Mesendoderm (in vitro differentiated cells): ENCODE data around the gene BSG.

Experiments
- DNase-seq: peaks from one replicate; pipeline ENCODE4 v3.0.0; 2013
- H2AK5ac ChIP-seq: 2 replicates; pipeline ENCODE4 v1.6.1; 2013; ENCODE audit warnings: low read length, inconsistent platforms
- H2BK120ac ChIP-seq: 2 replicates; pipeline ENCODE4 v1.6.1; 2013; ENCODE audit warnings: low read depth, mild to moderate bottlenecking, low read length, moderate library complexity, mixed read lengths
- H2BK15ac ChIP-seq: replicated peaks from 2 replicates; pipeline ENCODE4 v1.6.1; 2013; ENCODE audit warnings: low read depth, mild to moderate bottlenecking, moderate library complexity
- H2BK5ac ChIP-seq: 2 replicates; pipeline ENCODE4 v1.6.1; 2013; ENCODE audit warnings: low read length, inconsistent platforms
- H3K18ac ChIP-seq: 2 replicates; pipeline ENCODE4 v1.6.1; 2013; ENCODE audit warnings: mild to moderate bottlenecking, low read length, mixed read lengths
- H3K23ac ChIP-seq: one replicate; pipeline ENCODE4 v1.6.1; 2013; ENCODE audit warnings: low read length
- H3K27ac ChIP-seq: 2 replicates; pipeline ENCODE4 v1.5.1; 2013; ENCODE audit warnings: low read depth, mild to moderate bottlenecking, inconsistent platforms, low read length, moderate library complexity
- H3K27me3 ChIP-seq: 2 replicates; pipeline ENCODE4 v1.6.1; 2013; ENCODE audit warnings: low read length, control low read depth, mild to moderate bottlenecking, inconsistent platforms; ENCODE audit not compliant: insufficient read depth, poor library complexity
- H3K36me3 ChIP-seq: 2 replicates; pipeline ENCODE4 v1.6.1; 2013; ENCODE audit warnings: low read length, inconsistent platforms; ENCODE audit not compliant: control insufficient read depth, insufficient read depth
- H3K4ac ChIP-seq: one replicate; pipeline ENCODE4 v1.6.1; 2013; ENCODE audit warnings: low read depth, mild to moderate bottlenecking, low read length, moderate library complexity
- H3K4me1 ChIP-seq: 2 replicates; pipeline ENCODE4 v1.6.1; 2013; ENCODE audit warnings: low read depth, low read length, inconsistent platforms; ENCODE audit not compliant: control insufficient read depth
- H3K4me2 ChIP-seq: 2 replicates; pipeline ENCODE4 v1.6.1; 2013; ENCODE audit warnings: low read length
- H3K4me3 ChIP-seq: 2 replicates; pipeline ENCODE4 v1.5.1; 2013; ENCODE audit warnings: mild to moderate bottlenecking, low read length
- H3K56ac ChIP-seq: one replicate; pipeline ENCODE4 v1.6.1; 2013; ENCODE audit warnings: low read length
- H3K79me1 ChIP-seq: 2 replicates; pipeline ENCODE4 v1.6.1; 2013; ENCODE audit warnings: low read length, inconsistent platforms
- H3K79me2 ChIP-seq: 2 replicates; pipeline ENCODE4 v1.6.1; 2013; ENCODE audit warnings: mild to moderate bottlenecking, low read length; ENCODE audit not compliant: control insufficient read depth, insufficient read depth
- H3K9ac ChIP-seq: 2 replicates; pipeline ENCODE4 v1.6.1; 2013; ENCODE audit warnings: low read length, inconsistent platforms
- H4K5ac ChIP-seq: one replicate; pipeline ENCODE4 v1.6.1; 2013; ENCODE audit warnings: low read length
- H4K8ac ChIP-seq: one replicate; pipeline ENCODE4 v1.6.1; 2013; ENCODE audit warnings: low read depth, mild to moderate bottlenecking, control low read depth, low read length, moderate library complexity
- WGBS: extraction: QIAGEN DNeasy Blood & Tissue Kit; methylation state at CpG from one replicate; pipeline ENCODE4 v1.1.7; 2013; ENCODE audit warnings: low lambda C conversion rate, missing lambda C conversion rate; ENCODE audit not compliant: insufficient coverage; ENCODE audit errors: extremely low coverage; 5-methylcytosine and 5-hydroxymethylcytosine counted together

Gene BSG

GRCh38 chr19:611481-611868 lies 39.1 kb downstream of the BSG start:
- Histone ChIP-seq H3K79me1 (no peaks in the 10 kb centered on the region), H3K27ac (no peak overlapping the region), H3K4ac (no peak overlapping the region), H3K27me3 (no peaks in the 10 kb centered on the region), H4K5ac (no peak overlapping the region), H3K4me3 (no peak overlapping the region), H3K4me1 (no peaks in the 10 kb centered on the region), H3K36me3 (peaks cover 2% of the 10 kb centered on the region), H4K8ac (no peak overlapping the region), H2AK5ac (no peak overlapping the region), H3K4me2 (no peak overlapping the region), H2BK15ac (no peak overlapping the region), H3K56ac (no peak overlapping the region), H2BK5ac (no peak overlapping the region), H2BK120ac (no peak overlapping the region), H3K9ac (no peak overlapping the region), H3K79me2 (no peaks in the 10 kb centered on the region), H3K18ac (no peak overlapping the region), H3K23ac (no peak overlapping the region)
- no CpG with 5 or more reads among the region's 13 CpGs for WGBS
- no peak for DNase-seq

- no peaks in the 10 kb centered on the region for H3K27me3 ChIP-seq
- WGBS = no CpG with 5 or more reads among the region's 33 CpGs
- peaks cover 2% of the 10 kb centered on the region for H3K36me3 ChIP-seq
- H2BK15ac ChIP-seq = no peak overlapping the region
- H3K56ac ChIP-seq = no peak overlapping the region
- H3K27ac ChIP-seq = no peak overlapping the region
- H4K5ac ChIP-seq = no peak overlapping the region
- no peak overlapping the region for H3K4me2 ChIP-seq
- no peak overlapping the region for H4K8ac ChIP-seq
- no peak overlapping the region for H2BK5ac ChIP-seq
- H3K4me1 ChIP-seq = no peaks in the 10 kb centered on the region
- H3K79me1 ChIP-seq = no peaks in the 10 kb centered on the region
- H3K18ac ChIP-seq = no peak overlapping the region
- no peak overlapping the region for H3K4ac ChIP-seq
- H3K23ac ChIP-seq = no peak overlapping the region
- DNase-seq = no peak
- no peak overlapping the region for H3K4me3 ChIP-seq
- no peaks in the 10 kb centered on the region for H3K79me2 ChIP-seq
- no peak overlapping the region for H2BK120ac ChIP-seq
- H3K9ac ChIP-seq = no peak overlapping the region
- H2AK5ac ChIP-seq = no peak overlapping the region
Measured at GRCh38 chr19:612941-613340, 40.5 kb downstream of the BSG start.

GRCh38 chr19:613732-614567 lies 41.6 kb downstream of the BSG start:
- Histone ChIP-seq H3K18ac (no peak overlapping the region), H3K79me2 (no peaks in the 10 kb centered on the region), H2AK5ac (no peak overlapping the region), H3K27ac (no peak overlapping the region), H2BK15ac (no peak overlapping the region), H3K4me3 (no peak overlapping the region), H2BK120ac (no peak overlapping the region), H3K56ac (no peak overlapping the region), H3K4me2 (no peak overlapping the region), H3K23ac (no peak overlapping the region), H3K4ac (no peak overlapping the region), H4K8ac (no peak overlapping the region), H3K36me3 (peaks cover 6% of the 10 kb centered on the region), H4K5ac (no peak overlapping the region), H3K9ac (no peak overlapping the region), H2BK5ac (no peak overlapping the region), H3K4me1 (no peaks in the 10 kb centered on the region), H3K79me1 (no peaks in the 10 kb centered on the region), H3K27me3 (no peaks in the 10 kb centered on the region)
- WGBS = no CpG with 5 or more reads among the region's 54 CpGs
- DNase-seq = no peak

GRCh38 chr19:615619-616018 lies 43.2 kb downstream of the BSG start:
- Histone ChIP-seq H3K4ac (no peak overlapping the region), H2BK15ac (no peak overlapping the region), H3K4me2 (no peak overlapping the region), H3K79me2 (no peaks in the 10 kb centered on the region), H3K27me3 (no peaks in the 10 kb centered on the region), H3K18ac (no peak overlapping the region), H2BK120ac (no peak overlapping the region), H3K23ac (no peak overlapping the region), H3K27ac (no peak overlapping the region), H3K36me3 (peaks cover 6% of the 10 kb centered on the region), H2BK5ac (no peak overlapping the region), H3K4me1 (no peaks in the 10 kb centered on the region), H4K8ac (no peak overlapping the region), H3K4me3 (no peak overlapping the region), H3K9ac (no peak overlapping the region), H3K56ac (no peak overlapping the region), H4K5ac (no peak overlapping the region), H2AK5ac (no peak overlapping the region), H3K79me1 (no peaks in the 10 kb centered on the region)
- no CpG with 5 or more reads among the region's 33 CpGs for WGBS
- DNase-seq = no peak

- no peak overlapping the region for H4K8ac ChIP-seq
- WGBS = no CpG with 5 or more reads among the region's 97 CpGs
Measured at GRCh38 chr19:616062-616700, 43.8 kb downstream of the BSG start.

More at GRCh38 chr19:616062-616700, 43.8 kb downstream of the BSG start:
- H3K4me1 ChIP-seq = no peaks in the 10 kb centered on the region
- H3K4me2 ChIP-seq = no peak overlapping the region
- H2AK5ac ChIP-seq = no peak overlapping the region
- H2BK15ac ChIP-seq = no peak overlapping the region
- no peaks in the 10 kb centered on the region for H3K27me3 ChIP-seq
- H3K4me3 ChIP-seq = no peak overlapping the region
- H2BK5ac ChIP-seq = no peak overlapping the region
- H3K18ac ChIP-seq = no peak overlapping the region
- no peak overlapping the region for H3K9ac ChIP-seq
- no peak overlapping the region for H2BK120ac ChIP-seq
- H4K5ac ChIP-seq = no peak overlapping the region
- H3K79me1 ChIP-seq = no peaks in the 10 kb centered on the region
- no peaks in the 10 kb centered on the region for H3K79me2 ChIP-seq
- peaks cover 6% of the 10 kb centered on the region for H3K36me3 ChIP-seq
- H3K56ac ChIP-seq = no peak overlapping the region
- DNase-seq = no peak
- H3K23ac ChIP-seq = no peak overlapping the region
- H3K4ac ChIP-seq = no peak overlapping the region
- H3K27ac ChIP-seq = no peak overlapping the region
